ENCODE data around the gene OR2A14. TPM values are rescaled to one million over a fixed set of nuclear protein-coding genes. Genes with fewer than 3 reads are reported as not detected.

The OR2A14 gene, protein sequence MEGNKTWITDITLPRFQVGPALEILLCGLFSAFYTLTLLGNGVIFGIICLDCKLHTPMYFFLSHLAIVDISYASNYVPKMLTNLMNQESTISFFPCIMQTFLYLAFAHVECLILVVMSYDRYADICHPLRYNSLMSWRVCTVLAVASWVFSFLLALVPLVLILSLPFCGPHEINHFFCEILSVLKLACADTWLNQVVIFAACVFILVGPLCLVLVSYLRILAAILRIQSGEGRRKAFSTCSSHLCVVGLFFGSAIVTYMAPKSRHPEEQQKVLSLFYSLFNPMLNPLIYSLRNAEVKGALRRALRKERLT
- total RNA-seq (not detected), total RNA-seq (0 reads per million in 29 experiments)
- total RNA-seq (2013) = not detected

DNA sequence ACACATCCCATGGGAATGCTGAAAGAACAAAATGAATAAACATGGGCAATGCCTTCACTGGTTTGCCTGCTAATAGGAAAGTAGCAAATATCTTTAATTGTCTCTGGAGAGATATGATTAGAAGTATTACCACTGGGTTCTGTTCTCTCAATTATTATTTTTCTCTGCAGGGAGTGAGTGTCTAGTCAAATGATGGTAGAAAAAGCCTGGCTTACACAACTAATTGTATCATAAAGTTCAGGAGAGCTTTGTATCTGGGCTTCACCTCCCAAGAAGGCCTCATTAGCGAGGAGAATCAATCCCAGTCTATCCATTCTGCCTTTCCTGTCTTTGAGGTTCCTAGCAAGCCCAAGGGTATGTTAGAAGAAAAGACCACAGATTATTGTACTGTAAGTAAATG is at the start of gene OR2A14:
OR2A14 (plus strand) TSS at position 301 of the 400 bp plus-strand sequence. CDS start 5,937 bp downstream, outside the sequence.
- no peak within 1 kb of the TSS for H3K4me3 ChIP-seq (ENCODE audit: control insufficient read depth in 1 of 2, extremely low read depth in 1 of 2, low read length in 1 of 2)
- Mint-ChIP-seq H3K4me1 (no peaks in the 10 kb centered on the region), H3K4me3 (no peak within 1 kb of the TSS), H3K27ac (no peak within 1 kb of the TSS), H3K27me3 (peaks cover 3 to 12% of the 10 kb centered on the region in 2 donors), H3K36me3 (no peaks in the 10 kb centered on the region), H3K9me3 (no peaks in the 10 kb centered on the region)
- H3K9me3 ChIP-seq = no peaks in the 10 kb centered on the region
- DNase-seq (no peak), ATAC-seq (replicated peaks in 1 of 4) (no peak)
- no peaks in the 10 kb centered on the region for H3K4me1 ChIP-seq (ENCODE audit: control insufficient read depth in 1 of 2, extremely low read depth in 1 of 2, insufficient read depth in 2 of 2, low read length in 2 of 2)
- no peak within 1 kb of the TSS for H3K27ac ChIP-seq (ENCODE audit: low read length)
- peaks cover 0 to 7% of the 10 kb centered on the region in 2 experiments for H3K27me3 ChIP-seq (replicated peaks in 1 of 2; ENCODE audit: control insufficient read depth in 2 of 2, extremely low read depth in 1 of 2, insufficient read depth in 2 of 2, low read length in 1 of 2)
- no peaks in the 10 kb centered on the region for H3K36me3 ChIP-seq (ENCODE audit: control insufficient read depth in 2 of 2, extremely low read depth in 1 of 2, insufficient read depth in 1 of 2, low read length in 1 of 2)
- WGBS (ENCODE audit: insufficient coverage) = no CpG with 5 or more reads among the region's 1 CpG
- CTCF ChIA-PET = no interaction called here
- POLR2A ChIA-PET = no interaction called here

DNA sequence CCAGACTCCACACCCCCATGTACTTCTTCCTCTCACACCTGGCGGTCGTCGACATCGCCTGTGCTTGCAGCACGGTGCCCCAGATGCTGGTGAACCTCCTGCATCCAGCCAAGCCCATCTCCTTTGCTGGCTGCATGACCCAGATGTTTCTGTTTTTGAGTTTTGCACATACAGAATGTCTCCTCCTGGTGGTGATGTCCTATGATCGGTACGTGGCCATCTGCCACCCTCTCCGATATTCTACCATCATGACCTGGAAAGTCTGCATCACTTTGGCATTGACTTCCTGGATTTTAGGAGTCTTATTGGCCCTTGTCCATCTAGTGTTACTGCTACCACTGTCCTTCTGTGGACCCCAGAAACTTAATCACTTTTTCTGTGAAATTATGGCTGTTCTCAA is 48.6 kb upstream of the OR2A14 start:
- CTCF ChIA-PET = no interaction called here
- Mint-ChIP-seq H3K27ac (no peak overlapping the region), H3K4me1 (no peaks in the 10 kb centered on the region), H3K27me3 (peaks cover 0 to 6% of the 10 kb centered on the region in 2 donors), H3K4me3 (no peak overlapping the region), H3K36me3 (no peaks in the 10 kb centered on the region), H3K9me3 (no peaks in the 10 kb centered on the region)
- ATAC-seq (replicated peaks in 1 of 4) (no peak), DNase-seq (no peak)
- no peak overlapping the region for H3K4me3 ChIP-seq (ENCODE audit: control insufficient read depth in 1 of 2, extremely low read depth in 1 of 2, low read length in 1 of 2)
- H3K27ac ChIP-seq (ENCODE audit: low read length) = no peak overlapping the region
- no peaks in the 10 kb centered on the region for H3K36me3 ChIP-seq (ENCODE audit: control insufficient read depth in 2 of 2, extremely low read depth in 1 of 2, insufficient read depth in 1 of 2, low read length in 1 of 2)
- WGBS (ENCODE audit: insufficient coverage) = 96% methylated on average over 6 of the region's 8 CpGs
- H3K4me1 ChIP-seq (ENCODE audit: control insufficient read depth in 1 of 2, extremely low read depth in 1 of 2, insufficient read depth in 2 of 2, low read length in 2 of 2) = no peaks in the 10 kb centered on the region
- H3K9me3 ChIP-seq = no peaks in the 10 kb centered on the region
- peaks cover 0 to 5% of the 10 kb centered on the region in 2 experiments for H3K27me3 ChIP-seq (replicated peaks in 1 of 2; ENCODE audit: control insufficient read depth in 2 of 2, extremely low read depth in 1 of 2, insufficient read depth in 2 of 2, low read length in 1 of 2)
- POLR2A ChIA-PET = no interaction called here

DNA sequence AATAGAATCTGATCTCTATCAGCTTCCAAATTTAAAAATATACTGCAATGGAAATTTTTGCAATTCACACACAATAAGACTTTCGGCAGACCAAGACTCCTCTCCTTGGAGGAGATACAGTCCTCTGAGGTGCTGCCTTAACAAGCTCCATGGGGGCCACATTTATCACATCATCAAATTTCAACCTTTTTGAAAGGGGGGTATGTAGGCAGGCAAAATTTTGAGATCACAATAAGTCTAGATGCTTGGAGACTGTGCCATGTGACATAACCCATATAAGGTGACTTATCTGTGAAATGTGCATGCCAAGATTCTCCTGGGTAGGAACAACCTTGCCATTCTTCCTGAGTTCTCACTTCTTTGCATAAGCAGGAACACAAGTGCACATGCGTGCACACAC is 37.0 kb upstream of the OR2A14 start, which contains the start of gene OR2A12:
OR2A12 (plus strand) TSS at position 301 of the 400 bp plus-strand sequence. CDS start 8,830 bp downstream, outside the sequence.
- H3K4me1 ChIP-seq (ENCODE audit: control insufficient read depth in 1 of 2, extremely low read depth in 1 of 2, insufficient read depth in 2 of 2, low read length in 2 of 2) = no peaks in the 10 kb centered on the region
- H3K4me1 Mint-ChIP-seq = no peaks in the 10 kb centered on the region
- ATAC-seq (replicated peaks in 1 of 4) = no peak
- no CpG with 5 or more reads among the region's 2 CpGs for WGBS (ENCODE audit: insufficient coverage)
- peaks cover 0 to 4% of the 10 kb centered on the region in 2 experiments for H3K27me3 ChIP-seq (replicated peaks in 1 of 2; ENCODE audit: control insufficient read depth in 2 of 2, extremely low read depth in 1 of 2, insufficient read depth in 2 of 2, low read length in 1 of 2)
- no peak for DNase-seq
- peaks cover 0 to 8% (median 5%) of the 10 kb centered on the region in 3 donors for H3K9me3 Mint-ChIP-seq
- no peak within 1 kb of the TSS for H3K27ac Mint-ChIP-seq
- POLR2A ChIA-PET = interaction anchor here in 1 of 2 donors (0.6 kb wide), 1 partner anchor 9 kb away, joined by 4 read pairs; no protein-coding TSS in a partner anchor
- H3K4me3 Mint-ChIP-seq = no peak within 1 kb of the TSS
- H3K9me3 ChIP-seq = no peaks in the 10 kb centered on the region
- CTCF ChIA-PET = no interaction called here
- no peak within 1 kb of the TSS for H3K4me3 ChIP-seq (ENCODE audit: control insufficient read depth in 1 of 2, extremely low read depth in 1 of 2, low read length in 1 of 2)
- no peaks in the 10 kb centered on the region for H3K36me3 Mint-ChIP-seq
- peaks cover 5 to 16% of the 10 kb centered on the region in 2 donors for H3K27me3 Mint-ChIP-seq
- H3K36me3 ChIP-seq (ENCODE audit: control insufficient read depth in 2 of 2, extremely low read depth in 1 of 2, insufficient read depth in 1 of 2, low read length in 1 of 2) = no peaks in the 10 kb centered on the region
- H3K27ac ChIP-seq (ENCODE audit: low read length) = no peak within 1 kb of the TSS

DNA sequence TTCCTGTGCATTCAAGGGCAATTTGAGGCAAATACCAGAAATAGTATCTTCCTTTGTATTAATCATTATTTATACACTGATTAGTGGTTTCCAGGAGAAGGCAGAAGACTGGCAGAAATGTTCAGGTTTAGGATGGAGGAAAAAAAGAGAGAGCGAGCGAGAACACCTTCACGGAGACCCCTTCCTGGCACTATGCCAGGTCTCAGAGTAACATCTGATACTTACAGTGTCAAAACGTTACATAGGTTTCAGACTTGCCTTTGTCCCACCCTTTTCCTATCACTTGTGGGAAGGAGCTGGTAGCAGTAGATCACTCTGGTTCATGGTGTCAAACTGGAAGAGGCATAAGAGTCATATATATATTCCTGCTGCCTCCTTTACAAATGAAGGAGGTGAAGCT is 36.2 kb upstream of the OR2A14 start:
- no peak for ATAC-seq (replicated peaks in 1 of 4)
- Mint-ChIP-seq H3K4me3 (no peak overlapping the region), H3K27me3 (peaks cover 5 to 21% of the 10 kb centered on the region in 2 donors), H3K4me1 (no peaks in the 10 kb centered on the region), H3K36me3 (no peaks in the 10 kb centered on the region), H3K27ac (no peak overlapping the region), H3K9me3 (peaks cover 0 to 9% (median 5%) of the 10 kb centered on the region in 3 donors)
- WGBS (ENCODE audit: insufficient coverage) = 76% methylated on average over 4 of the region's 4 CpGs
- Histone ChIP-seq H3K4me1 (ENCODE audit: control insufficient read depth in 1 of 2, extremely low read depth in 1 of 2, insufficient read depth in 2 of 2, low read length in 2 of 2) (no peaks in the 10 kb centered on the region), H3K27ac (ENCODE audit: low read length) (no peak overlapping the region), H3K9me3 (no peaks in the 10 kb centered on the region), H3K27me3 (replicated peaks in 1 of 2; ENCODE audit: control insufficient read depth in 2 of 2, extremely low read depth in 1 of 2, insufficient read depth in 2 of 2, low read length in 1 of 2) (peaks cover 0 to 6% of the 10 kb centered on the region in 2 experiments), H3K4me3 (ENCODE audit: control insufficient read depth in 1 of 2, extremely low read depth in 1 of 2, low read length in 1 of 2) (no peak overlapping the region), H3K36me3 (ENCODE audit: control insufficient read depth in 2 of 2, extremely low read depth in 1 of 2, insufficient read depth in 1 of 2, low read length in 1 of 2) (no peaks in the 10 kb centered on the region)
- no peak for DNase-seq
- ChIA-PET POLR2A (no interaction called here), CTCF (no interaction called here)

DNA sequence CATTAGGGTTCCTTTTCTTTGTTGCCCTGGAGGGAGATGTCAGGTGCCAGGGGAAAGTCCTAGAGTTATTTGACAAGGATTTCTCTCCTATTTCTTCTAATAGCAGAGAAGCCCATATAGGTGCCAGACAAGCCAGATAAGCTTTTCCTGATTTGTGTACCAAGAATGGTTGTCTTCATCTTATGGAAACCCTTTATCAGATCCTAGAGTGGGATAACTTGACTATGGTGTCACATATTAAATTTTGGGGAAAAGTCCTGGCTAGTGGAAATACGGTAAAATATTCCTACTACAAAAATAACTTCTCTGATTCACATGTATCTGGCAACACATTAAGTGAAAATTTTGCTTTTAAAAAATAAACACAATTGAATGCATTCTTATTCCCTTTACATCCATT is 35.7 kb upstream of the OR2A14 start:
- CTCF ChIA-PET = no interaction called here
- H3K9me3 Mint-ChIP-seq = peaks cover 0 to 9% (median 5%) of the 10 kb centered on the region in 3 donors
- peaks cover 5 to 17% of the 10 kb centered on the region in 2 donors for H3K27me3 Mint-ChIP-seq
- H3K36me3 Mint-ChIP-seq = no peaks in the 10 kb centered on the region
- no CpG with 5 or more reads among the region's 1 CpG for WGBS (ENCODE audit: insufficient coverage)
- H3K4me1 ChIP-seq (ENCODE audit: control insufficient read depth in 1 of 2, extremely low read depth in 1 of 2, insufficient read depth in 2 of 2, low read length in 2 of 2) = no peaks in the 10 kb centered on the region
- DNase-seq = no peak
- no peak overlapping the region for H3K4me3 ChIP-seq (ENCODE audit: control insufficient read depth in 1 of 2, extremely low read depth in 1 of 2, low read length in 1 of 2)
- no peak for ATAC-seq (replicated peaks in 1 of 4)
- no peak overlapping the region for H3K27ac Mint-ChIP-seq
- POLR2A ChIA-PET = no interaction called here
- H3K4me1 Mint-ChIP-seq = no peaks in the 10 kb centered on the region
- peaks cover 0 to 6% of the 10 kb centered on the region in 2 experiments for H3K27me3 ChIP-seq (replicated peaks in 1 of 2; ENCODE audit: control insufficient read depth in 2 of 2, extremely low read depth in 1 of 2, insufficient read depth in 2 of 2, low read length in 1 of 2)
- no peak overlapping the region for H3K4me3 Mint-ChIP-seq
- no peaks in the 10 kb centered on the region for H3K9me3 ChIP-seq
- no peaks in the 10 kb centered on the region for H3K36me3 ChIP-seq (ENCODE audit: control insufficient read depth in 2 of 2, extremely low read depth in 1 of 2, insufficient read depth in 1 of 2, low read length in 1 of 2)
- no peak overlapping the region for H3K27ac ChIP-seq (ENCODE audit: low read length)

DNA sequence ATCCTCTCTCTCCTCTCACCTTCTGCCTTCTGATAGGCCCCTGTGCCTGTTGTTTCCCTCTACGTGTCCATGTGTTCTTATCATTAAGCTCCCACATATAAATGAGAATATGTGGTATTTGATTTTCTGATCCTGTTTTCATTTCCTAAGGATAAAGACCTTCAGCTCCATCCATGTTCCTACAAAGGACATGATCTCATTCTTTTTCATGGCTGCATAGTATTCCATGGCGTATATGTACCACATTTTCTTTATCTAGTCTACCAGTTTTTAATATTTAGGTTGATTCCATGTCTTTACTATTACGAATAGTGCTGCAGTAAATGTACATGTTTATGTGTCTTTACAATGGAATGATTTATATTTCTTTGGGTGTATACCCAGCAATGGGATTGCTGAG is 32.3 kb upstream of the OR2A14 start:
- H3K4me1 Mint-ChIP-seq = no peaks in the 10 kb centered on the region
- POLR2A ChIA-PET = no interaction called here
- H3K4me1 ChIP-seq (ENCODE audit: control insufficient read depth in 1 of 2, extremely low read depth in 1 of 2, insufficient read depth in 2 of 2, low read length in 2 of 2) = no peaks in the 10 kb centered on the region

More for the DNA sequence above, 32.3 kb upstream of the OR2A14 start:
- H3K27ac Mint-ChIP-seq = no peak overlapping the region
- no peaks in the 10 kb centered on the region for H3K36me3 ChIP-seq (ENCODE audit: control insufficient read depth in 2 of 2, extremely low read depth in 1 of 2, insufficient read depth in 1 of 2, low read length in 1 of 2)
- ATAC-seq (replicated peaks in 1 of 4) (no peak), DNase-seq (no peak)
- peaks cover 10 to 19% of the 10 kb centered on the region in 2 donors for H3K27me3 Mint-ChIP-seq
- no peak overlapping the region for H3K4me3 ChIP-seq (ENCODE audit: control insufficient read depth in 1 of 2, extremely low read depth in 1 of 2, low read length in 1 of 2)
- WGBS (ENCODE audit: insufficient coverage) = no CpG with 5 or more reads among the region's 3 CpGs
- no peaks in the 10 kb centered on the region for H3K9me3 ChIP-seq
- no peak overlapping the region for H3K27ac ChIP-seq (ENCODE audit: low read length)
- peaks cover 0 to 9% of the 10 kb centered on the region in 2 experiments for H3K27me3 ChIP-seq (replicated peaks in 1 of 2; ENCODE audit: control insufficient read depth in 2 of 2, extremely low read depth in 1 of 2, insufficient read depth in 2 of 2, low read length in 1 of 2)
- no peaks in the 10 kb centered on the region for H3K36me3 Mint-ChIP-seq
- CTCF ChIA-PET = no interaction called here
- peaks cover 0 to 15% (median 5%) of the 10 kb centered on the region in 3 donors for H3K9me3 Mint-ChIP-seq
- H3K4me3 Mint-ChIP-seq = no peak overlapping the region

Data from T-cell (primary cell).